ENCODE measurements around the gene SARM1.
A peak's percentile ranks its signal among the peaks of the same experiment; 100 is the strongest.

SARM1 gene

DNA sequence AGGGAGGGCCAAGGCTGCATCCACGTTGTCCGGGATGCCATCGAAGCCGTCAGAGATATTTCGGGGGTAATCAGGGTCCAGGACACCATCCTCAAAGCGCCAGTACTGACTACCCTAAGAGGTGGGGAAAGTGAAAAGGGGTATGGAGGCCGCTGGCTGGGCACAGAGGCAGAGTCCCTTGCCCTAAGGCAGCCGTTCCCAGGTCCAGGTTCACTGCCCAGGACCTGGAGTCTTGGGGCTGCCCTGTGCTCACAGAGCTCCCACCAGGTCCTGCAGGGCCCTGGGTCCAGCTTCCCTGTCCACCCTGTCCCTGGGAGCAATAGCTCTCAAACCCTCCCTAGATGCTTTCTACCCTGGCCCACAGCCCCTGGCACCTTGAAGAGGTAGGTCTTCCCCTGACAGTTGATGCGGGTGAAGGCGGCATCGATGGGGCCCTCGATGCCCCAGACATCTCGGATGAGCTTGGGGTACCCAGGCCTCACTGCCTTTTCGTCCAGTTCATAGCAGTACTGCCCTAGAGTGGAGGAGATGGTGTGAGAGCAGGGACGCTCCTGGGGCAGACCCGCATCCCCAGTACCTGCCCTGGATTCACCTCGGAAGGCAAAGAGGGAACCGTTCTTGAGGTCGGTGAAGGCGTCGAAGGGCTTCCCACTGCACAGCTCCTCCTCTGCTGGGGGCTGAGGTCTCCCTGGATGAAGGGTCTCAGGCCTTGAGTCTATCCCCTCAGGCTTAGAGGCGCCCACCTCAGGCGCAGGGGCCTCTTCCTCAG is 2.4 kb upstream of the SARM1 start:
- no peak for DNase-seq (ENCODE audit: low read depth)

- DNase-seq (ENCODE audit: low read depth), result no peak
These were observed 1.8 kb upstream of the SARM1 start for GRCh38 chr17:28369684-28370034.

GRCh38 chr17:28370035-28370743 is 1.3 kb upstream of the SARM1 start, which contains the start of gene VTN:
TSS of gene VTN (minus strand) at chr17:28370307. CDS start at chr17:28370203, 104 bp downstream.
- DNase-seq (ENCODE audit: low read depth), result no peak

GRCh38 chr17:28370744-28371103 is 770 bp upstream of the SARM1 start:
- DNase-seq (ENCODE audit: low read depth), result no peak

DNA sequence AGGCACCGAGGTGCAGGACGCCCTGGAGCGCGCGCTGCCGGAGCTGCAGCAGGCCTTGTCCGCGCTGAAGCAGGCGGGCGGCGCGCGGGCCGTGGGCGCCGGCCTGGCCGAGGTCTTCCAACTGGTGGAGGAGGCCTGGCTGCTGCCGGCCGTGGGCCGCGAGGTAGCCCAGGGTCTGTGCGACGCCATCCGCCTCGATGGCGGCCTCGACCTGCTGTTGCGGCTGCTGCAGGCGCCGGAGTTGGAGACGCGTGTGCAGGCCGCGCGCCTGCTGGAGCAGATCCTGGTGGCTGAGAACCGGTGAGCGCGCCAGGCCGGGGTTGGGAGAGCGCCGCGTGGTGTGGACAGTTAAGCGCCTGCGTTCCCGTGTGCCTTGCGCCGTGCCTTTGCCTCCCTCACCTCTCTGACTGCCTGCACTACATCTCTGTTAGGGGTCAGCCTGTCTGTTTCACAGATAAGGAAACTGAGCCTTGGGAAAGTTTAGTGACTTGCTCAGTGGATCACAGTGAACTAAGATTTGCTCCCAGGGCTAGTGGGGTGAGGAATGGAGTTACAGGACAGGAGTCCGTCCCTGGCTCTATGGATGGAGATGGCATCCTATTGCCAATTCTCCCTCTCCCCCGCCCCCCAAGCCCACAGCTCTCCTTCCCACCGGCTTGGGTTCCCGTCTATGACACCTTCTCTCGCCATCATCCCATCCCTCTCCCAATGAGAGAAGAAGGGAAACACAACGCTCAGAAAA is 880 bp downstream of the SARM1 start:
- no peak for DNase-seq (ENCODE audit: low read depth)

DNA sequence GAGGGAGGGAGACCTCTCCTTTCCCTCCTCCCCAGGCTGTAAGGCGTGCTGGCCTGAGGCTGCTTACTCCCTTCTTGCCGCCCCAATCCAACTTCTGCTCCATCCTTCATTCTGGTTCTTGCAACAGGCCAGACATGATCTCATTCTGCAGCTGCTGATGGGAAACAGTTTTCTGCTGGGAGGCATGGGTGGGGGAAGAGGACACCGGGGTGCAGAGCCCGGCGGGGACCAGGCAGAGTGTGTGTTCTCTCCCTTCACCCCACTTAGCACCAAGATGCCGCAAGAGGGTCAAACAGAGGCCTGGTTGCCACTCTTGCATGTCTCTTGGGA is 1.4 kb downstream of the SARM1 start:
- no peak for DNase-seq (ENCODE audit: low read depth)

- DNase-seq (ENCODE audit: low read depth), result no peak
These were observed 8.6 kb downstream of the SARM1 start for GRCh38 chr17:28379814-28380801.

DNA sequence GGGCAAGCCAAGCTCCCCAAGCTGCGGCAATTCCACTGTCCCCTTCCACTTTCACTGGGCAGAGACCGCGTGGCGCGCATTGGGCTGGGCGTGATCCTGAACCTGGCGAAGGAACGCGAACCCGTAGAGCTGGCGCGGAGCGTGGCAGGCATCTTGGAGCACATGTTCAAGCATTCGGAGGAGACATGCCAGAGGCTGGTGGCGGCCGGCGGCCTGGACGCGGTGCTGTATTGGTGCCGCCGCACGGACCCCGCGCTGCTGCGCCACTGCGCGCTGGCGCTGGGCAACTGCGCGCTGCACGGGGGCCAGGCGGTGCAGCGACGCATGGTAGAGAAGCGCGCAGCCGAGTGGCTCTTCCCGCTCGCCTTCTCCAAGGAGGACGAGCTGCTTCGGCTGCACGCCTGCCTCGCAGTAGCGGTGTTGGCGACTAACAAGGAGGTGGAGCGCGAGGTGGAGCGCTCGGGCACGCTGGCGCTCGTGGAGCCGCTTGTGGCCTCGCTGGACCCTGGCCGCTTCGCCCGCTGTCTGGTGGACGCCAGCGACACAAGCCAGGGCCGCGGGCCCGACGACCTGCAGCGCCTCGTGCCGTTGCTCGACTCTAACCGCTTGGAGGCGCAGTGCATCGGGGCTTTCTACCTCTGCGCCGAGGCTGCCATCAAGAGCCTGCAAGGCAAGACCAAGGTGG is 9.8 kb downstream of the SARM1 start:
- DNase-seq (ENCODE audit: low read depth), result no peak

DNA sequence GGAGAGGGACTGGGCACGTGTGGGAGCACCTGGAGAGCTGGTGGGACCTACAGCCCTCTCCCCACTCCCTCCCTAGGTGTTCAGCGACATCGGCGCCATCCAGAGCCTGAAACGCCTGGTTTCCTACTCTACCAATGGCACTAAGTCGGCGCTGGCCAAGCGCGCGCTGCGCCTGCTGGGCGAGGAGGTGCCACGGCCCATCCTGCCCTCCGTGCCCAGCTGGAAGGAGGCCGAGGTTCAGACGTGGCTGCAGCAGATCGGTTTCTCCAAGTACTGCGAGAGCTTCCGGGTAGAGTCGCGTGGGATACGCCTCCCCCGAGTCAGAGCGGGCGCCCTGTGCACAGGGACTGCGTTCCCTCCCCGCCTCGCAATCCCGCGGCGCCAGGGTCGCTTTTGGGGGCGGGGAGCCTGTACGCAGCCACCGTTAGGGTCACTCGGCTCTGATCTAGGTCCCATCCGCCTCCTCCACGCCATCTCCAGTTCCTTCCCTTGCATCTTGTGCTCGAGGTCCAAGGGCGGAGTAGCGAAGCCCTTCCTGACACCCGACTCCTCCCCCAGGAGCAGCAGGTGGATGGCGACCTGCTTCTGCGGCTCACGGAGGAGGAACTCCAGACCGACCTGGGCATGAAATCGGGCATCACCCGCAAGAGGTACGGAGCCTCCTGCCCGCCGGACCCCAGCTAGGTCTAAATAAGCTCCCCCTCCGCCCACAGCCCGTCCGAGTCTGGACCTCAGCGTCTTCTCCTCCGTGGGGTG is 13.0 kb downstream of the SARM1 start:
- DNase-seq (ENCODE audit: low read depth), result peak; percentile 46

DNA sequence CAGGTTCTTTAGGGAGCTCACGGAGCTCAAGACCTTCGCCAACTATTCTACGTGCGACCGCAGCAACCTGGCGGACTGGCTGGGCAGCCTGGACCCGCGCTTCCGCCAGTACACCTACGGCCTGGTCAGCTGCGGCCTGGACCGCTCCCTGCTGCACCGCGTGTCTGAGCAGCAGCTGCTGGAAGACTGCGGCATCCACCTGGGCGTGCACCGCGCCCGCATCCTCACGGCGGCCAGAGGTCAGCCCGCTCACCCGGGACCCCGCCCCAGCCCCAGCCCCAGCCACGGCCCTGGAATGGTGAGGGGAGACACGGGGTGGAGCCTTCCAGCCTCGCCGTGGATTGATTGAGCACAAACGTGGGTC is 13.5 kb downstream of the SARM1 start:
- DNase-seq (ENCODE audit: low read depth), result no peak

GRCh38 chr17:28385406-28385805 is 13.9 kb downstream of the SARM1 start:
- DNase-seq (ENCODE audit: low read depth), result no peak

GRCh38 chr17:28386391-28386790 is 14.9 kb downstream of the SARM1 start:
- no peak for DNase-seq (ENCODE audit: low read depth)

DNA sequence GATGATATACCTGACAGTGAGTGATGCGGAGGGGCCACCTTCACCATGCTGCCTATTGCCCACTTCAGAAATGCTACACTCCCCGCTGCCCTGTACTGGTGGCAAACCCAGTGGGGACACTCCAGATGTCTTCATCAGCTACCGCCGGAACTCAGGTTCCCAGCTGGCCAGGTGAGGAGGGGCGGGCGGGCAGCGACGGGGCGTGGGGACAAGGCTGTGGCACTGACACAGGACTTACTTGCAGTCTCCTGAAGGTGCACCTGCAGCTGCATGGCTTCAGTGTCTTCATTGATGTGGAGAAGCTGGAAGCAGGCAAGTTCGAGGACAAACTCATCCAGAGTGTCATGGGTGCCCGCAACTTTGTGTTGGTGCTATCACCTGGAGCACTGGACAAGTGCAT is 16.6 kb downstream of the SARM1 start:
- no peak for DNase-seq (ENCODE audit: low read depth)

DNA sequence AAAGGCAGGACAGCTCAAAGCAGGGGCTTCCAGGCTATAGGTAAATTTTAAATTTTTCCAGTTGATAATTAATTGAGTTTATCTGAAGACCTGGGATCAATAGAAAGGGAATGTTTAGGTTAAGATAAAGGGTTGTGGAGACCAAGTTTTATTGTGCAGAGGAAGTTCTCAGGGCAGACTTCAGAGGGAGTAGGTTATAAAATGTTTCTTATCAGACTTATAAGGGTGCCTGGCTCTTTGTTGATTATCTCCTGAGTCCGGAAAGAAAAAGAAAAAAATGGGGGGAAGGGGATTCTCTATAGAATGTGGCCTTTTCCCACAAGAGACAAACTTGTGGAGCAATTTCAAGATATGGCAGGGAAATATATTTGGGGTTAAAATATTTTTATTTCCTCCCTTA is 18.6 kb downstream of the SARM1 start:
- no peak for DNase-seq (ENCODE audit: low read depth)

GRCh38 chr17:28390563-28390962 is 19.1 kb downstream of the SARM1 start:
- no peak for DNase-seq (ENCODE audit: low read depth)

GRCh38 chr17:28390984-28391383 is 19.5 kb downstream of the SARM1 start:
- no peak for DNase-seq (ENCODE audit: low read depth)

DNA sequence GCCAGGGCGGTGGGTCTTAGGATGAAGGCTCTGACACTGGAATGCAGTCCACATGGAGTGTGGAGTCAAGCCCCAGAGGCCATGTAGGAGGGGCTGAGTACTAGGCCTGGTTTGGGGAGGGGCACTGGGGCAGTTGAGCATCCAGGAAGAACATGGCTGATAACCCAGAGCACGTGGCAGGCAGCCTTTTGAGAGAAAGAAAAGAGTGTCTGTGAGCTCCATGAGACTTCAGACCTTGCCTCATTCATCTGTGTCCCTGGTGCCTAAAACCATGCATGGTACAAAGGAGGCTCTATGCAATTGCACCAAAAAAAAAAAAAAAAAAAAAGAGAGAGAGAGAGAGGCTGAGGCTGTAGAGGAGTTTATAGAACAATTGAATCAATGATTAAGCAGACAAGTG is 19.9 kb downstream of the SARM1 start:
- no peak for DNase-seq (ENCODE audit: low read depth)

- no peak for DNase-seq (ENCODE audit: low read depth)
These were observed 21.0 kb downstream of the SARM1 start for GRCh38 chr17:28392491-28392890.

GRCh38 chr17:28394337-28395116 is 23.0 kb downstream of the SARM1 start:
- no peak for DNase-seq (ENCODE audit: low read depth)

GRCh38 chr17:28395426-28395825 is 23.9 kb downstream of the SARM1 start:
- DNase-seq (ENCODE audit: low read depth), result no peak
